Duodenal mucosa (tissue), 2 donors: ENCODE results near the gene SNX12.

Experiments used
- H3K27ac ChIP-seq: one replicate; pipeline ENCODE4 v1.7.0; 2013; ENCODE audit warnings: low read depth, low read length
- H3K27me3 ChIP-seq, 2 donors: one replicate each; pipeline ENCODE4 v1.7.0; 2013; ENCODE audit warnings: low read length in 2 of 2, control low read depth in 1 of 2; ENCODE audit not compliant: insufficient read depth in 2 of 2, control insufficient read depth in 1 of 2
- H3K36me3 ChIP-seq, 2 donors: one replicate each; pipeline ENCODE4 v1.7.0; 2013; ENCODE audit warnings: low read length in 2 of 2, control low read depth in 1 of 2; ENCODE audit not compliant: insufficient read depth in 2 of 2, control insufficient read depth in 1 of 2
- H3K4me1 ChIP-seq, 2 donors: one replicate each; pipeline ENCODE4 v1.7.0; 2013; ENCODE audit warnings: low read length in 2 of 2, control low read depth in 1 of 2; ENCODE audit not compliant: insufficient read depth in 2 of 2, control insufficient read depth in 1 of 2
- H3K4me3 ChIP-seq, 2 donors: one replicate each; pipeline ENCODE4 v1.7.0; 2013; ENCODE audit warnings: low read length in 2 of 2, low read depth in 1 of 2
- H3K9ac ChIP-seq, 2 donors: one replicate each; pipeline ENCODE4 v1.7.0; 2013; ENCODE audit warnings: low read length in 2 of 2, low read depth in 1 of 2
- H3K9me3 ChIP-seq, 2 donors: one replicate each; pipeline ENCODE4 v1.7.0; 2013; ENCODE audit warnings: low read length in 2 of 2, control low read depth in 1 of 2; ENCODE audit not compliant: control insufficient read depth in 1 of 2

Gene SNX12

DNA sequence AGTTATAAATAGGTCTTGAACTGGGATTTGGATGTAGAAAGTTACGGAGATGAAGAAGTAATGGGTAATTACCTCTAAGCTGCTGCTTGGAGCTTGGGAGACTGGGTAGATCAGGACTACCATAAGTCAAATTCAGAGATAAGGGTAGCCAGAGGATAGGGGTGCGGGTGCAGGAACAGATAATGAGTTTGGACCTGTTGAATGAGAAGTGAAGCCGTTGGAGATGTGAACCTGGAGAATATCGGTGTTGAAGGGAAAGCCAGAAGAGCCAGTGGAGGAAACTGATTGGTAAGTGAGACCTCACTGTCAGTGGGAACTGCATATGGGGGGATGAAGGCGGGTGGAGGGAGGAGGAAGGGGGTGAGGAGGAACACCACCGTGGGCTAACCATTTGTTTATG, 26.9 kb upstream of the SNX12 start:
- Histone ChIP-seq H3K27me3 (no peaks in the 10 kb centered on the region), H3K9ac (peak overlapping the region; percentile 47 to 61), H3K4me1 (peaks cover 10 to 21% of the 10 kb centered on the region in 2 donors), H3K27ac (no peak overlapping the region), H3K4me3 (peak overlapping the region; percentile 66 to 86), H3K9me3 (no peaks in the 10 kb centered on the region), H3K36me3 (no peaks in the 10 kb centered on the region)

DNA sequence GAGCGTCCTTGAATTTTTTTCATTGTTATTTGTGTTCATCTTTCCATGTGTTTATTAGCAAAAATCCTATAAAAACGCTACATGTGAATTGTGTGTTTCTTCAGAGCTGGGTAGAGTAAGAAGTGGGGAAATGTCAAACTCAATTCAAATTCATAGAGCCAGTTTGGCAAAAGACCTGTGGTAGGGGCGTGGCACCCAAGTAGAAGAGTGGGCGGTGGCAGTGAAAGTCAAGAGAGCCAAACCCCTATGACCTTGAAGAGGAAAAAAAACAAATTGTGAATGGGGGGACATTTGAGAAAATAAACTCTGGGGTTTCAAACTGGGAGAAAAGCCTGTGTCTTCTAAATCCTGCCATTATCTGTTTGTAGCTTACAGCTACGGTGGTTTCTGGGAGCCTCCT, 23.1 kb upstream of the SNX12 start:
- Histone ChIP-seq H3K27me3 (no peaks in the 10 kb centered on the region), H3K9ac (no peak overlapping the region), H3K27ac (no peak overlapping the region), H3K4me3 (no peak overlapping the region), H3K4me1 (peaks cover 4 to 6% of the 10 kb centered on the region in 2 donors), H3K36me3 (no peaks in the 10 kb centered on the region), H3K9me3 (no peaks in the 10 kb centered on the region)

- Histone ChIP-seq H3K4me3 (no peak overlapping the region), H3K27ac (no peak overlapping the region), H3K36me3 (no peaks in the 10 kb centered on the region), H3K9me3 (no peaks in the 10 kb centered on the region), H3K27me3 (no peaks in the 10 kb centered on the region), H3K9ac (no peak overlapping the region), H3K4me1 (no peaks in the 10 kb centered on the region)
These were observed 17.8 kb upstream of the SNX12 start for GRCh38 chrX:71085900-71086299.

DNA sequence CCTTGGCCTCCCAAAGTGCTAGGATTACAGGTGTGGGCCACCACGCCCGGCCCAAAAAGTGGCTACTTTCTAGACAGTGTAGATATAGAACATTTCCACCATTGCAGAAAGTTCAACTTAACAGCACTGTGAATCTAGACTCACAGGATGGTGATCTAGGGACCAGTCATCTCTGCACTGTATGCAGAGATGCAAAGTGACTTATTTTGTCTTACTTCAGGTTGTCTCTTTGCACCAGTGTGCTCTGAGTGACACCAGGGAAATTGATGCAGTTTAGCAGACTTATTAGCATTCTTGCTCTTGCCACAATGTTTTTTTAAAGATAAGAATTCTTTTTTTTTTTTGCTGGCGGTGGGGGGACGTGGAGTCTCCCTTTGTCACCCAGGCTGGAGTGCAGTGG, 14.7 kb upstream of the SNX12 start:
- Histone ChIP-seq H3K36me3 (no peaks in the 10 kb centered on the region), H3K27me3 (no peaks in the 10 kb centered on the region), H3K27ac (no peak overlapping the region), H3K4me3 (no peak overlapping the region), H3K9ac (no peak overlapping the region), H3K4me1 (no peaks in the 10 kb centered on the region), H3K9me3 (no peaks in the 10 kb centered on the region)

DNA sequence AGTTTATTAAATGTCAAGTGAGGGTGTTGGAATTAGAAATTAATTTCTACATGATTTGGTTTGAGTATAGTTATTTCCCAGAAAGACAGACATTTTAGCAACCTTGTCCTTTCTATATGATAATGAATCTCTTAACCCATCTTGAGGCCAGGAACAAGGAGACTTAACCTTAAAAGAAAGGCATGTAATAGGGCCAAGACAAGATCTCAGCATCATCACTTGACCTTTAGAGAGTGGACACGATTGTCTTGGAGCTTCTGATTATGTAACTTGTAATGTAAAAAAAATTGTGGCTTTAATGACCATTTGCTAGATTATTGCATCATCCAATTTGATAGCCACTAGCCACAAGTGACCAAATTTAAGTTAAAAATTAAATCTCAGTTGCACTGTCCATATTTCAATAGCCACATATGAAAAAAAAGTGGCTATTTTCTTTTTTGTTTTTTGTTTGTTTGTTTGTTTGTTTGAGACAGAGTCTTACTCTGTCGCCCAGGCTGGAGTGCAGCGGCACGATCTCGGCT, 14.1 kb upstream of the SNX12 start:
- Histone ChIP-seq H3K4me1 (no peaks in the 10 kb centered on the region), H3K27ac (no peak overlapping the region), H3K4me3 (no peak overlapping the region), H3K9ac (no peak overlapping the region), H3K27me3 (no peaks in the 10 kb centered on the region), H3K9me3 (no peaks in the 10 kb centered on the region), H3K36me3 (no peaks in the 10 kb centered on the region)

GRCh38 chrX:71081330-71082123, 13.4 kb upstream of the SNX12 start:
- Histone ChIP-seq H3K4me3 (no peak overlapping the region), H3K4me1 (no peaks in the 10 kb centered on the region), H3K27me3 (no peaks in the 10 kb centered on the region), H3K9me3 (no peaks in the 10 kb centered on the region), H3K9ac (no peak overlapping the region), H3K36me3 (no peaks in the 10 kb centered on the region), H3K27ac (no peak overlapping the region)

DNA sequence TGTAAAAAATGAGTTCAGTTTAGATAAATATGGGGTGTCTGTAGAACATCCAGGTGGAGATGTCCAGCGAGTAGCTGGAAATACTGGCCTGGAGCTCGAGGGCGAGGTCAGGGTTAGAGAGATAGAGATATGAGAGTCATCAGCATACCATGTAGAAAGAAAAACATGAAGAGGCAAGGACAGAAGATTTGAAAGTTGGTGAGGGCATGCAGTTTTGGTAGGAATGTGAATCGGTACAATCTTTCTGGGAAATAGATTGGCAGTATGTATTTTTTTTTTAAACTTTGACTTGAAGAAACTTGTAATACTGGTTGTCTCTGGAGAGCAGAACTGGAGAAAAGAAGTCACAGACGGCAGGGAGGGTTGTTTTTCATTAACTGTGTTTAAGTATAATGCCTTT, 2.4 kb upstream of the SNX12 start:
- H3K36me3 ChIP-seq, result no peaks in the 10 kb centered on the region
- no peaks in the 10 kb centered on the region for H3K27me3 ChIP-seq
- no peak overlapping the region for H3K27ac ChIP-seq
- H3K9me3 ChIP-seq, result no peaks in the 10 kb centered on the region
- H3K4me1 ChIP-seq, result peaks cover 0 to 5% of the 10 kb centered on the region in 2 donors
- H3K4me3 ChIP-seq, result no peak overlapping the region
- no peak overlapping the region for H3K9ac ChIP-seq

- Histone ChIP-seq H3K9ac (peak overlapping the region; percentile 58 to 66), H3K27ac (peak overlapping the region; percentile 73), H3K4me3 (peak overlapping the region; percentile 87 to 89), H3K36me3 (peaks cover 0 to 2% of the 10 kb centered on the region in 2 donors), H3K27me3 (no peaks in the 10 kb centered on the region), H3K9me3 (no peaks in the 10 kb centered on the region), H3K4me1 (peaks cover 0 to 5% of the 10 kb centered on the region in 2 donors)
These were observed 456 bp downstream of the SNX12 start for GRCh38 chrX:71067712-71068043.

GRCh38 chrX:71067089-71067488, 1.0 kb downstream of the SNX12 start:
- peak overlapping the region; percentile 87 to 89 for H3K4me3 ChIP-seq
- H3K27ac ChIP-seq, result no peak overlapping the region
- H3K4me1 ChIP-seq, result peaks cover 0 to 5% of the 10 kb centered on the region in 2 donors
- H3K9ac ChIP-seq, result peak overlapping the region; percentile 58 to 66
- no peaks in the 10 kb centered on the region for H3K9me3 ChIP-seq
- H3K27me3 ChIP-seq, result no peaks in the 10 kb centered on the region
- H3K36me3 ChIP-seq, result peaks cover 0 to 5% of the 10 kb centered on the region in 2 donors

GRCh38 chrX:71060127-71060526, 8.0 kb downstream of the SNX12 start:
- Histone ChIP-seq H3K36me3 (peaks cover 4 to 24% of the 10 kb centered on the region in 2 donors), H3K27me3 (no peaks in the 10 kb centered on the region), H3K4me1 (no peaks in the 10 kb centered on the region), H3K9ac (no peak overlapping the region), H3K9me3 (no peaks in the 10 kb centered on the region), H3K4me3 (no peak overlapping the region), H3K27ac (no peak overlapping the region)
